ENCODE results near the gene SORCS1.

Gene SORCS1

DNA sequence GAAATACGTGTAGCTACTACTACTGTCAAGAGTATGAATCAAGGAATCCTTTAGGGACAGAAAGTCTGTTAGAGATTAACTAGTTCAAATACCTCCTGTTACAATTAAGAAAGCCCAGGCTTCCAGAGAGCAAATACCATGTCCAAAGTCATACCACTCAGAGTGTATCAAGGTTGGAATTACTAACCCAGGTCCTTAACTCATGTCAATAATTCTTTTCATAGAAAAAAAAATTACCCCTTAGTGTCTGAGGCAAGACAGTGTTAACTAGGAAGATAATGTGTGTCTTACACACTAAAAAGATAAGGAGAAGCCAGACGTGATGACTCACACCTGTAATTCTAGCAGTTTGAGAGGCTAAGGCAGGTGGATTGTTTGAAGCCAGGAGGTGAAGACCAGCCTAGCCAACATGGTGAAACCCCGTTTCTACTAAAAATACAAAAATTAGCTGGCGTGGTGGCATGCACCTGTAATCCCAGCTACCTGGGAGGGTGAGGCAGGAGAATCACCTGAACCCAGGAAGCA, 423.4 kb downstream of the SORCS1 start:
- DNase-seq (ENCODE audit: low read depth) = no peak

DNA sequence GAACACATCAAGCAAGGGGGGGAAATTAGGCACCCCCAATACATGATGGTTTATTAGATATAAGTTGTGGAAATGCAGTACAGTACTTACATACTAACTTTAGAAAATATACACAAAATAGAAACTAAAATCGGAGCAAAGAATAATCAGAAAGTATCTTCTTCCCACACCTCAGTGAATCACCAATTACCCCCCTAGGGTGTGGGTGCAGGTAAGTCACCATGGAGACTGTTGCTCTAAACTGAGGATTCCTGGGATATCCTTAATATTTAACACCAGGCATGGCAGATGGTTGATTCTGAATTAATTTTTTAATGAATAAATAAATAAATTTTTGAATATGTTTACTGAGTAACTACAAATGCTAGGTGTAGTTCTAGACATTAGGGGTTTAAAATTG, 424.4 kb downstream of the SORCS1 start:
- DNase-seq (ENCODE audit: low read depth) = no peak

DNA sequence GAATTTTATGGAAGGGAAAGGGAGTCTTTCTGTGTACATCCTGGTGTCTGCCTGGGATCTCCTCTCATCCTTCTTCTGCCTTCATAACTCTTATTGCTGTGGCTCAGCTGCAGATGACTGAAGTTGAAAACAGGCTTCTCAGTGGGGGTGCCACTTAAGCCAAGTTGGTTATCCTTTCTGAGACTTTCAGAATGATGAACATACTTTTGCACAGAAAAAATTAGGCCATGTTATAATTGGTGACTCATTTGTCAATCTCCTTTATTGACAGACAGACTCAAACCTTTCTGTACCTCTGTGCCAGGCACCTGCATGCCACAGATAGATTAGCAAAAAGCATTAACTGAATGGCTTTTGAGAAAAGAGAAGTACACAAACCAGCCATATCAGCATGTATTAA, 430.3 kb downstream of the SORCS1 start:
- no peak for DNase-seq (ENCODE audit: low read depth)

DNA sequence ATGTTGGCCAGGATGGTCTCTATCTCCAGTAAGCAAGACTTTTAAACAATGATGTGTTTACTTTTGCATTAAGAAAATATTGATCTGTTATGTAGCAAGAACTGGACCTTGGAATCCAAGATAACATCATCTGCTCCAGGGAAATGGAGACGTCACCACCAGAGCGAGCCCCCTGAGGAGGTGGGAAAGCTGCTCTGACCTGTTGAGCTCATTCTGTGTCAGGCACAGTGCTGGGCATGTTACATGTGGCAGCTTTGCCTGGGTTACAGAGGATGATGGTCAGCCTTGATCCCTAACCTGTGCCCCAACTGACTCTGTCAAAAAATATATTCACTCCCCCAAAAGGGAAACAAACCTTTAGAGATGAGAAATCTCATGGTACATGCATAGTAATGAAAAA, 436.3 kb downstream of the SORCS1 start:
- DNase-seq (ENCODE audit: low read depth) = no peak

DNA sequence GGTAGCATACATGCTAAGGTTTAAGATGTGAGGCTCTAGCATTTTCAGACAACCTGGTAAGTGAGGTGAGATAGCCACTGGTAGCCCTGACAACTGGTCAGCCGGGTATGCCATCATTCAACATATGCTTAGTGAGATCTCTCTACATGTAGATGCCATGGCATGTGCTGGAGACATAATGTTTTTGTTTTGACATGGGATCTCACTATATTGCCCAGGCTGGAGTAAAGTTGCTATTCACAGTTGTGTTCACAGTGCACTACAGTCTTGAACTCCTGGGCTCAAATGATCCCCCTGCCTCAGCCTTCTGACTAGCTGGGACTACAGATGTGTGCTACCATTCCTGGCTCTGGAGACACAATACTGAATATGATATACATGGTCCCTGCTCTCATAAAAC, 437.3 kb downstream of the SORCS1 start:
- no peak for DNase-seq (ENCODE audit: low read depth)

DNA sequence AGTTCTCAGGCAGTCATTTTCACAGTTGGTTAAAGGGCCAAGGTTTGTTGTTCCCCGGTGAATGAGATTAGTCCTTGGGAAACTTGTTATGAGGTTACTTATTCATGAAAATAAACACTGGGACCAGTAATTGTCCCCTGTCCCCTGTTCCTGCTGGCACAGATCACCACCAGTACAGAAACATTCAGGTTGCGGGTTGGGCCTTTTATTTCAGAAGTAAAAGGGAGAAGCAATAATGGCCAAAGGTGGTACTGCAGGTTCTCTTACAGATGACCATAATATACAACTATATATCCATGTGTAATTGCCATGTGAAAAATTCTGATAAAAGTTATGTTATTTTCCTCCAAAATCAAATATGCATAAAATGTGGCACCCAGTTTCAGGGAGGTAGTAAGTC, 442.0 kb downstream of the SORCS1 start:
- no peak for DNase-seq (ENCODE audit: low read depth)

DNA sequence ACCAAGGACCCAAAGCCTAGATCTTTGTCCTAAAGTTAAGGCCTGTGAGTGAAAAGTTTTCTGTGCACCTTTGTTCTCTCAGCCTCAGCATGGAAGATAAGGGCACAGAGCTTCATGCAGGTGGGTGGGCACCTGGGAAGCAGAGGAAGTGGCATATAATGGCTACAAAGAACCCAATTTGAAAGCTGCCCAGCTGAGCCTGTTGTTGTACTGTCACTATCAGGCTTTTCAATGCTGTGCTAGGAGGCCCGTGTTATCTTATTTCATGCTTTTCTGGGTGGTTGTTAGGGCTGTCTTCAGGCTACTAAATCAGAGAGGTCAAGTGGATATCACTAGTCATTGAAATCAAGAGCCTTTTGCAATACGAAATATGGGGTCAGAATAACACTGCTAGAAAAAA, 443.8 kb downstream of the SORCS1 start:
- no peak for DNase-seq (ENCODE audit: low read depth)

DNA sequence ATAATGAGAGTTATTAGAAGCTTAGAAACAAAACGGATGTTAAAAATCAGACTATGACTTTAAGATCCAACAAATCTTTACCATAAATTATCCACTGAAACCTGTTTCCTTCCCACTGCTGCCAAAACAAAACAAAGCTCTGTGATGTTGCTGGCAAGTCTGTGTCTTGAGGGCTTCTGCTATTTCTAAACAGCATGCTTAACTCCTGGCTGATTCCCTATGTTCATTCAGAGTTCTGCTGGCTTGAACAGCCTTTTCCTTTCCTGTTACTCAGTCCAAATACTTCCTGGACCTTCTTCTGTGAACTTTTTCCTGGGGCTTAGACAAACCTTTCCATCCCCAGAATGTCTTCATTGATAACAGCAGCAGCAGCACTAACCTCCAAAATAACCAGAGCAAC, 448.1 kb downstream of the SORCS1 start:
- DNase-seq (ENCODE audit: low read depth) = no peak

DNA sequence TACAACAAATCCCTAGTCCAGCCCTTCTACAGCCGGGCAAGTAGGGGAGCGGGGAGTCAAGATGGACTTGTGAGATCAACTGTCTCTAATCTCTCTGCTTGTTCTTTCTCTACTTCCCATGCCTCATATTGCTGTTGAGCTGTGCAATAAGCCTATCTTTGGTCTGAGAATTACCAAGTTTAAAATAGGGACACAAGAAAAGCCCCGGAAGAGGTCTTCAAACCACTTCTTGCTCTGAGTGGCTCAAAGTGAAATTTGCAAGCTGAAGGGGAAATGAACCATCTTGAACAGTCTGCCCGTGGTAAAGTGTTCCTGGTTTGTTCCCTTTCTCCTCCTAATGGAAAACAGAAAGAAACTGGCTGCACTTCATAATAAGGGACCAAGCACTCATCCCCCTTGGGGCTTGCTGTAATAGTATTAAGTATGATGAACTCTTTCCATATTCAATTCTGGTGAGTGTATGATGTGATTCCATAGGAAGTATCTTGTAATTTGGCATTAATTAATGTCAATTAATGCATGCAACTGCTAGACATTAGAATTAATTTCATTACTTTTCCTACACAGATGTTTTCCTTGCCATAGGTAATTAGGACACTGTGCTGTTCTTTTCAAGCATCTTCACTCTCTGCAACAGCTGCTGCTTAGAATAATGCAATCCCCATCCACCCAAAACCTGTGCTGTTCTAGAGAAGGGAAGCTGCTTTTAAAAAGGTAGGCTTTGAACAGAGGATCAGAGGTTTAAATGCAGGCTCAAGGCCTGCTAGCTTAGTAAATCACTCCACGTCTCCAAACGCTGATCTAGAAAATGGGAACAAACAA, 449.6 kb downstream of the SORCS1 start:
- no peak for DNase-seq (ENCODE audit: low read depth)

DNA sequence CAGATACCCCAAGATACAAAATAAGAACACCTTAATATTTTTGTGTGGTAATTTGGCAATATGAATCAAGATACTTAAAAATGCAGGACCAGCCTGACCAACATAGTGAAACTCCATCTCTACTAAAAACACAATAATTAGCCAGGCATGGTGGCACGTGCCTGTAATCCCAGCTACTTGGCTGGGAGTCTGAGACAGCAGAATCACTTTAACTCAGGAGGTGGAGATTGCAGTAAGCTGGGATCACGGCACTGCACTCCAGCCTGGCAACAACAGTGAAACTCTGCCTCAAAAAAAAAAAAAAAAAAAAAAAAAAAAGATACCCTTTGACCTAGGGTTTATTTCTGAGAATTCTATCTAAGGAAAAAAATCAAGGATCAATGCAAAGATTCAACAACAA, 450.7 kb downstream of the SORCS1 start:
- no peak for DNase-seq (ENCODE audit: low read depth)

DNA sequence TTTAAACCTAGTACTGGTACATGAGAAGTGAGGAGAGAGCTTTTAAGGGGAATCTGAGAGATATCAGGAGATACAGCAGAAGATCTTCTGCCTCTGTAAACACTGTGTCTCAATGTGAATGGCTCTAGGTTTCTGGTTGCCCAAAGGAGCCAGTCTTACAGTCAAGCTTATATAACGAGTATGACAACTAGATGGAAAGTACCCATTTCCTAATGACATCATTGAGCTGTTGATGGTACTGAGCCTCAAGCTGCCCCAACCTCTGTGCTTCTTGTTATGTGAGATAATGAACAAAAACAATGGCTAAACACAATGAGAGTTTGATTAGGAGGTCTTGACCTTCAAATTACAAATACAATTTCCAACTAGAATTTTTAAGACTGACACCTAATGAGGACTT, 451.5 kb downstream of the SORCS1 start:
- no peak for DNase-seq (ENCODE audit: low read depth)

DNA sequence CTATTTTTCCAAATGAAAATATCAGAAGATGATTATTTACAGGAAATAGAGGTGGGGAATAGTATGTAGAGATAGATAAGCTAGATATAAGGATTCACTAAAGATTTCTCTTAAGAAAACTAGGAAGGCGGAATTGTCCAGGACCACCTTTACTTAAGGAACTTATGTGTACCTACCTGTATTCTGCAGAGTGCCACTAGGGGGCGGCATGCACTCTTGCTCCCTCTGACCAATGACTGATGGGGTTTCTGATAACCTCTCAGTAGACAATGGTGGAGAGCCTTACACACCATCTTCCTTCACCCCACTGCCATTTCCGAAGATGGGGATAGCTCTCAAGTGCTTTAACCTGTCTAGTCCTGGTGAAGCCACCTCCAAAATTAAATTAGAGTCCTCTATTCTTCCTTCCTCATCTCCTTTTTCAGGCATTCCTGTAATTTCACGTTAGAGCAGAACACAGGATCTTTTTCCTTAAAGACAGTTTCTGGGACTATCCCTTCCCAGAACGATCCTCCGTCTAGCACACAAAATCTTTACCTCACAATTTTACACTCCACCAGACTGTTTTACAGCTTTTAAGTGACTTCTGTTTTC, 453.1 kb downstream of the SORCS1 start:
- peak; percentile 12 for DNase-seq (ENCODE audit: low read depth)

DNA sequence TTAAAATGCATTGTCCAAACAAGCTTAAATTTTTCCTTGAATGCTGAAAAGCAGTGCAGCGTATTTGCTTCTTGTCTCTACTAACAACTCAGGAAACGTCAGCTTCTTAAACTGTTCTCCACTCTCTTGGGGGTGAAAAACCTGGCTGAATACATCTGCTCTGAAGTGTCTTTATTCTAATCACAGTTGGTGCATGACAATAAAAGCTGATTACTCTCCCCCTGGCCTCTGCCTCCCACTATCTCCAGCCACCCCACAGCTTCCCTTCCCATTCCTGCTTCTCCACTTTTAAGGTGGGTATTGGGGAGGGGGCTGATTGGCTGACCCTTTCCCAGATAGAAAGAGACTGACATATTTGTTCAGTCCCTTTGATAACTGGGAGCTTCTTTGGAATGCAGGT, 456.0 kb downstream of the SORCS1 start:
- no peak for DNase-seq (ENCODE audit: low read depth)

DNA sequence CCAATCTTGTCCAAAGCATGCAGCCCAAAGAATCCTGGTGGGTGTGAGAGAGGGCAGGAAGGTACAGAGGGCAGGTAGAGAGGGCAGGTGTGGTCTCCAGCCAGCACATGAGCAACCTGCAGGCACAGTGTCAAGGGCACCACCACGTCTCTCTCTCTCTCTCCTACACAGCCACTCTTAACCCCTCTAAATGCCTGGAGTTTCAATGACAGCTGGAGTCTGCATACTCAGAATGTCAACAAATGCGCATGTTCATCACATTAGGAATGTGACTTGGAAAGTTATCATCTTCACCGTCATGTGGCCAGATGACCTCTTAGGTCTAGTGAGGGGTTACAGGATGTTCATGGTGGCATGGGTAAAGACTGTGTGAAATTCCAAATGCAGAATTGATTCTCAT, 456.8 kb downstream of the SORCS1 start:
- DNase-seq (ENCODE audit: low read depth) = no peak

DNA sequence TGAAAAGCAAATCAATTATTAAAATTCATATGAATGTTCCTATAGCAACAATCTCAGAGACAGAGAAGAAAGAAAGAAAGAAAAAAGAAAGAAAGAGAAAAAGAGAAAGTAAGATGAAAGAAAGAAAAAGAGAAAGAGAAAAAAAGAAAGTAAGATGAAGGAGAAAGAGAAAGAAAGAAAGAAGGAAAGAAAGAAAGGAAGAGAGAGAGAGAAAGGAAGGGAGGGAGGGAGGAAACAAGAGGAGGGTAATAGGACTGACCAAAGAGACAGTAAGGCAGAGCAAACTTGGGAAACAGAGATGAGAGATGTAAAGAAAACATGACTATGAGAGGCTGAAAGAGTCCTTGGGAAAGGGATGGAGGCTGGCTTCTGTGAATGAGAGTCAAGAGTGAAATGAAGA, 458.4 kb downstream of the SORCS1 start:
- no peak for DNase-seq (ENCODE audit: low read depth)

DNA sequence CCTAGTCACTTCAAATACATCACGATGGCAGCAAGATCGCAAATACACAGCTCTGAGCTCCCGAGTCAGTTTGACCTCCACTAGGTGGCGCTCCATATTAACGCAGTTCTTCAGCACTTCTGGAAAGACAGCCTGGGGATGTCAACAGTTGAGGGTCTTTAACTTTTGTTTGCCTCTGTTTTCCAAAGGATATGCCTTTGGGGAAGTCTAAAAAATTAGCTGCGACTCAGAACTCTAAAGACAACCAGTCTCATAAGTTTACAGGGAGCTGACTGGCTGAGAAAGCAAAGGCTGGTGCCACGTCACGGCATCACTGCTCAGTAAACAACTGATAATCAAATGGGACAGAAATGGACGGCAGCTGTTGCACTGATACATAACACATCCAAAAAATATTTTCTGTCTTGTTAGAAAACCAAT, 458.8 kb downstream of the SORCS1 start:
- no peak for DNase-seq (ENCODE audit: low read depth)

DNA sequence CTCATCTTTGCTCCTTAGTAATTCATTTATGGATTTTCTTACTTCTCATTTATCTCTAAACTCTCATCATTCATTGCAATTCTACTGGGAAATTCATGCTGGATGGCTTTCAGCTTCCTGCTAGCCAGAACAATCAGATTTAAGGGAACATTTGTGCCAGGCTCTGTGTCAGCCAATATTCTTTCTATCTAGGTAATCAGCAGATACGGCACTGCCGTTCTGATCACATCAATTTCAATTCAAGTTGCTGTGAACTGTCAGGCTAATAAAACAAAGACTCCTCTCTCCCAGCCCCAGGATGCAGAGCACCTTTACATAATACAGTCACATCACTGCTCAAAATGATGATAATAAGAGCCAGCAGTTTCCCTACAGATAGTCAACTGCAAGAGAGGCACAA, 468.3 kb downstream of the SORCS1 start:
- no peak for DNase-seq (ENCODE audit: low read depth)

DNA sequence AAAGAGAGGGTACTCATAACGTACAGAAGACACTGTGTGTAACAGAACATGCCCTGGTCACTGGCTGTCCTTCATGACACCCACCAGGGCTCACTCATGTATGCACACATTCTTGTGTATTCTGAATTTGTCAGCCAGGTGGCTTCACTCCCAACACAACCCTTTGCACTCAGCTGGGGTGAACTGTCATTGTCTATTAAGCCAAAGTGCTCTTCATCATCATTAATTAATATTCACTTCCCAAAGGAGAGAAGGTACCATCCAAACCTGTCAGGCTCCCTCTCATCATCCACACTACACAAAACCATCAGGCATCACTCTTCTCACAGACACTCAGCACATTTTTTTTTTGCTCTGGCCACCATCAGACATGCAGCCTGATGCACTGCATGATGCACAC, 469.8 kb downstream of the SORCS1 start:
- no peak for DNase-seq (ENCODE audit: low read depth)

DNA sequence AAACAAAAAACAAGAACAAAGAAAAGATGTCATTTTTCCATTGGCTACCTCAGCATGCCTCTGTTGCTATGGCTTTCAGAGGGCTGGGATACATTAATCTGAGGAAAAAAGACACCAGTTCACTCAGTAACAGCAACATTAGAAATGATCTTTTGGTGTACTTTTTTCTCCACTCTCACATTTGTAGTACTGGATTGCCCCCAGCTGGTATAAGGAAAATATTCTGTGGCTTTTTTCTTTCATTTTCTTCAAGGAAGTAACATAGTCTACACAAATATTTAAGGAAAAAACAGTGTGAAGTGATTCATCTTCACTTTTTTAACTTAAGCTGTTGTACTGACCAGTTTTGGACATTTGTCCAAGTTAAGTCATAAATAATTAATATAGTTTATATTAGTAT, 482.3 kb downstream of the SORCS1 start:
- no peak for DNase-seq (ENCODE audit: low read depth)

DNA sequence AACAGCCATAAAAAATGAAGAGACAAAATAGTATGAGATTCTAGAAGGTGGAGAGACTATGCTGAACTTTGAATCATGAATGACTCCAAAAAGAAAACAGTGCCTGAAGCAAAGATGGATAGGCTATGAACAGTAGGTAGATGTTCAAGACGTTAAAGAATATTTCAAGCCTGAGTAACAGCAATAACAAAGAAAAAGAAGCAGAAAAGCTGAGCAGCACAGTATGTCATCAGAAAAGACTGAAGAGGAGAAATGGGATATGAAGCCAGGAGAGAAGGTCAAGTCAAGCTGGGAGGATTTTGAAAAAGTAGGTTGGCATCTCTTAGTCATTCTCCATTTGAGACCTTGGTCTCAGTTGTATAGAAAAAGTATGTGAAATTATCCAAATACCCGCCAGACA, 484.4 kb downstream of the SORCS1 start:
- DNase-seq (ENCODE audit: low read depth) = no peak

DNA sequence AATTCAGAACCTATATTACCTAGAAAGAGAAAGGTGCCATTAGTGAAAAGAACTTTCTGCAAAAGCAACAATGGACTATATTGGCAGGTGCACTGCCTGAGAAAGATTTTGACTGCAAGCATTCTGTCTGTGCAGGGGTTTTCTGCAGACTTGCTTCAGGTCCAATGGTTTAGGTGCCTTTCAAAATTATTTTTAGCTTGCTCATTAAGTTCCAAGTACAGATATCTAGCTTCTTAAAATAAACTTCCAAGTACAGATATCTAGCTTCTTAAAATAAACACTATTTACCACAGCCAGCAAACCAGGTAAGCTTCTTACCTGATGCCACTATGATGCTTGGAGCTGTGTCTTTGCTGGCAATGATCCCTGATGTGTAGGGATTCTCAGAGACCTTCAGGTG, 485.2 kb downstream of the SORCS1 start:
- no peak for DNase-seq (ENCODE audit: low read depth)

DNA sequence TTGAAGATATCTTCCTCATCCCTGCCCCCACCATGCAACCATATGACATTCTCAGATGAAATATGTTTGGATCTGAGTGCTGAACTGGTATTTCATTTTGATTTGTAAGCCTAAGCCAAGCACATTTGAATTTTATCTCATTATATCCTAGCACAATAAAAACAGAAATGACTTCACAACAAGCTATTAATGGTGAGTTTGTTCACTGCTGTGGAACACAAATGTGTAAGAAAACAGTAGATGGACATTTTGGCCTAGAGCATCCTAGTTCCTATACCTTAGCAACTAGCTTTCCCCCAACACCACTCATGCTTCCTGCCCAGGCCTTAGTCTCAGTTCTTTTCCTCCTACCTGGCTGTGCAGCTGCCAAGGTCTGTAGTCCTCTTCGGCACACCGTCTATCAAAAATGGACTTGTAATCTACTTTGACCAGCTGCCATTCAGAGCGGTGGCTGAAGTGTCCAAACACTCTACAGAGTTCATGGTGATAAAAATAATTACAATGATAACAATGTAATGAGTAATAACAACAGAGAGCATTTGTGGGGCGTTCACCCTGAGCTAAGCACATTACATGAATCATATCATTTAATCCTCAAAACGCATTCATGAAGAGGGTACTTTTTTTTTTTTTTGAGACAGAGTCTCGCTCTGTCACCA, 491.9 kb downstream of the SORCS1 start:
- no peak for DNase-seq (ENCODE audit: low read depth)

DNA sequence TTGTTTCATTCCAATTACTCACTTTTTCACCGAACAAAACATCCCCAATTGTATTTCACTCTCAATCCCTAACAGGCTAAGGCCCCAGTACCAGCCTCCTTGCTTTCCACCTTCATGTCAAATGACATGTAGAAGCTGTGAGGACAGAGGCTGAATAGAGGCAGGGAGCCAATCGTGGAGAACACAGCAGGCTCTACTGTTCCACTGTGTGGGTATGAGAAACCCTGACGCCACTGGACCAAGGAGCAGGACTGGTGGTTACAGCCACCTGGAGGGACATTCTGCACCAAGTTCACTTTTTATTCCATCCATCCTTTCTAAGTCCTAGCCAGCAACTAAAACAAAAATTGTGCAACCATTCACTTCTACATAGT, 502.8 kb downstream of the SORCS1 start:
- no peak for DNase-seq (ENCODE audit: low read depth)

Data from stimulated activated CD8-positive, alpha-beta memory T cell treated with anti-CD3 and anti-CD28 coated beads, Interleukin-12 subunit alpha, Interleukin-12 subunit beta, amount 100 ng/mL, for 1 hour (primary cell).